Neural cell (in vitro differentiated cells): Measurements from ENCODE around the gene ZCCHC14.
"Not testable (repeated sequence)": the region's sequence is repeated elsewhere in the genome, so short reads cannot be mapped to it uniquely, and the experiment has no call there.

ENCODE experiments used
- EP300 ChIP-seq: fragments of 450-650 bp; conservative IDR thresholded peaks from 2 replicates; pipeline ENCODE4 v1.6.1; 2014; ENCODE audit warnings: antibody characterized with exemption, mild to moderate bottlenecking, moderate library complexity; ENCODE audit not compliant: poor library complexity, severe bottlenecking
- EZH2 ChIP-seq: fragments of 200-600, 300-800 bp; shearing (Covaris generic), sonication (generic); IDR thresholded peaks from 2 replicates; pipeline ENCODE4 v1.6.1; 2014; ENCODE audit warnings: antibody characterized with exemption, low read length, borderline replicate concordance, mild to moderate bottlenecking; ENCODE audit not compliant: insufficient read depth, poor library complexity, severe bottlenecking
- MXI1 ChIP-seq: fragments of 450-650 bp; conservative IDR thresholded peaks from 2 replicates; pipeline ENCODE4 v1.6.1; 2014; ENCODE audit warnings: antibody characterized with exemption, mild to moderate bottlenecking; ENCODE audit not compliant: poor library complexity, severe bottlenecking
- POLR2AphosphoS5 ChIP-seq: IDR thresholded peaks from 2 replicates; pipeline ENCODE4 v1.6.1; 2012
- RAD21 ChIP-seq: fragments of 450-650 bp; conservative IDR thresholded peaks from 2 replicates; pipeline ENCODE4 v1.6.1; 2014; ENCODE audit warnings: antibody characterized with exemption, mild to moderate bottlenecking, moderate library complexity
- REST ChIP-seq: IDR thresholded peaks from 2 replicates; pipeline ENCODE4 v1.6.1; 2012; ENCODE audit warnings: borderline replicate concordance
- SMC3 ChIP-seq: fragments of 450-650 bp; conservative IDR thresholded peaks from 2 replicates; pipeline ENCODE4 v1.6.1; 2014; ENCODE audit warnings: antibody characterized with exemption, mild to moderate bottlenecking, moderate library complexity; ENCODE audit not compliant: poor library complexity
- TAF1 ChIP-seq: IDR thresholded peaks from 2 replicates; pipeline ENCODE4 v1.6.1; 2012; ENCODE audit warnings: low read depth
- TF ChIP-seq, protein P1 (sequence below): fragments of 450-650 bp; IDR thresholded peaks from 2 replicates; pipeline ENCODE4 v1.5.1; 2014; ENCODE audit warnings: antibody characterized with exemption, mild to moderate bottlenecking, moderate library complexity; ENCODE audit not compliant: poor library complexity, severe bottlenecking

DNA sequence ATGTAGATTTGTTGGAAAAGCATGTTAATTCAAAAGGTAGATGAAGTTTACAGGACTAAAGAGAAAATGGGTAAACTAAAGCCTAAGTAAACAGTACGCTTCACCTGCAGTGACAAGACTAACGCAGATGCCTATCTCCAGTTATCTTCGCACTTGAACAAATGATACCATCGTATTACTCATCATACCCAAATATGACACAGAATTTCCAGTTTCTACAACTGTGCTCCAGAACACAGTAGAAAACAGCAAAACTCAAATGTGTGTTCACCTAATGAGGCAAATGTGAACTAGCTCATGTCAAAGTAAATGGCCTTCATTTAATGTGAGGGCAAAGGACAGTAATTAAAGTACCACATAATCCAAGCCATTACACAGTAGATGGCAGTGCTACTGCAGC is 7.0 kb downstream of the ZCCHC14 start:
- TF ChIP-seq, protein P1, sequence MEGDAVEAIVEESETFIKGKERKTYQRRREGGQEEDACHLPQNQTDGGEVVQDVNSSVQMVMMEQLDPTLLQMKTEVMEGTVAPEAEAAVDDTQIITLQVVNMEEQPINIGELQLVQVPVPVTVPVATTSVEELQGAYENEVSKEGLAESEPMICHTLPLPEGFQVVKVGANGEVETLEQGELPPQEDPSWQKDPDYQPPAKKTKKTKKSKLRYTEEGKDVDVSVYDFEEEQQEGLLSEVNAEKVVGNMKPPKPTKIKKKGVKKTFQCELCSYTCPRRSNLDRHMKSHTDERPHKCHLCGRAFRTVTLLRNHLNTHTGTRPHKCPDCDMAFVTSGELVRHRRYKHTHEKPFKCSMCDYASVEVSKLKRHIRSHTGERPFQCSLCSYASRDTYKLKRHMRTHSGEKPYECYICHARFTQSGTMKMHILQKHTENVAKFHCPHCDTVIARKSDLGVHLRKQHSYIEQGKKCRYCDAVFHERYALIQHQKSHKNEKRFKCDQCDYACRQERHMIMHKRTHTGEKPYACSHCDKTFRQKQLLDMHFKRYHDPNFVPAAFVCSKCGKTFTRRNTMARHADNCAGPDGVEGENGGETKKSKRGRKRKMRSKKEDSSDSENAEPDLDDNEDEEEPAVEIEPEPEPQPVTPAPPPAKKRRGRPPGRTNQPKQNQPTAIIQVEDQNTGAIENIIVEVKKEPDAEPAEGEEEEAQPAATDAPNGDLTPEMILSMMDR, result not testable (repeated sequence)
- TF ChIP-seq EZH2, POLR2AphosphoS5, RAD21, REST, TAF1, EP300, SMC3, MXI1: not testable (repeated sequence)
